GM23338 (cell line): ENCODE measurements around the gene TMPRSS13. TPM values are rescaled to one million over a fixed set of nuclear protein-coding genes. Genes with fewer than 3 reads are reported as not detected.

ENCODE experiments used
- ATAC-seq: fragments of 200-7000 bp; cut with Tn5 transposase; 3 replicates; pipeline ENCODE4 v1.9.1; 2020
- DNase-seq: peaks from one replicate; pipeline ENCODE4 v3.0.0-alpha.2; 2015; ENCODE audit warnings: low spot score
- H2AFZ ChIP-seq: fragments of 200-600 bp; sonication (generic); 2 replicates; pipeline ENCODE4 v1.8.0; 2016; ENCODE audit warnings: antibody characterized with exemption, mild to moderate bottlenecking, moderate library complexity
- H3F3A ChIP-seq: fragments of 200-600 bp; sonication (generic); replicated peaks from 2 replicates; pipeline ENCODE4 v1.8.0; 2017; ENCODE audit warnings: antibody characterized with exemption, mixed run types, low read depth
- H3K27ac ChIP-seq: fragments of 200-600 bp; sonication (generic); 2 replicates; pipeline ENCODE4 v1.6.1; 2016; ENCODE audit warnings: low read depth
- H3K27me3 ChIP-seq: fragments of 200-600 bp; sonication (generic); 2 replicates; pipeline ENCODE4 v1.8.0; 2016; ENCODE audit warnings: mild to moderate bottlenecking, mixed run types, moderate library complexity; ENCODE audit not compliant: insufficient read depth
- H3K36me3 ChIP-seq: fragments of 200-600 bp; sonication (generic); 2 replicates; pipeline ENCODE4 v1.8.0; 2016; ENCODE audit warnings: mild to moderate bottlenecking; ENCODE audit not compliant: insufficient read depth
- H3K4me1 ChIP-seq: fragments of 200-600 bp; sonication (generic); 2 replicates; pipeline ENCODE4 v1.8.0; 2016; ENCODE audit warnings: mild to moderate bottlenecking, moderate library complexity; ENCODE audit not compliant: insufficient read depth
- H3K4me2 ChIP-seq: fragments of 200-600 bp; sonication (generic); 2 replicates; pipeline ENCODE4 v1.7.1; 2017; ENCODE audit warnings: mixed run types
- H3K4me3 ChIP-seq: fragments of 200-600 bp; sonication (generic); 2 replicates; pipeline ENCODE4 v1.6.1; 2016; ENCODE audit warnings: mixed run types
- H3K79me2 ChIP-seq: fragments of 200-600 bp; sonication (generic); replicated peaks from 2 replicates; pipeline ENCODE4 v1.8.0; 2017; ENCODE audit warnings: mild to moderate bottlenecking; ENCODE audit not compliant: insufficient read depth
- H3K9me2 ChIP-seq: fragments of 200-600 bp; sonication (generic); 2 replicates; pipeline ENCODE4 v1.8.0; 2017; ENCODE audit not compliant: insufficient read depth
- H4K20me1 ChIP-seq: fragments of 200-600 bp; sonication (generic); replicated peaks from 2 replicates; pipeline ENCODE4 v1.8.0; 2017; ENCODE audit warnings: mild to moderate bottlenecking; ENCODE audit not compliant: insufficient read depth
- H3K27ac Mint-ChIP-seq: 2 replicates; pipeline ENCODE4 v1.8.0; 2020; ENCODE audit warnings: inconsistent platforms, mild to moderate bottlenecking, moderate library complexity, mixed read lengths
- H3K27me3 Mint-ChIP-seq: 3 replicates; pipeline ENCODE4 v1.8.0; 2022; ENCODE audit warnings: low read depth, mild to moderate bottlenecking, moderate library complexity, mixed read lengths, inconsistent platforms; ENCODE audit not compliant: insufficient read depth, poor library complexity
- H3K36me3 Mint-ChIP-seq: 3 replicates; pipeline ENCODE4 v1.8.0; 2021; ENCODE audit warnings: low read depth, mild to moderate bottlenecking, inconsistent platforms, moderate library complexity, mixed read lengths
- H3K4me1 Mint-ChIP-seq: 3 replicates; pipeline ENCODE4 v1.8.0; 2020; ENCODE audit warnings: mild to moderate bottlenecking, inconsistent platforms, mixed read lengths
- H3K4me3 Mint-ChIP-seq: 3 replicates; pipeline ENCODE4 v1.8.0; 2021; ENCODE audit warnings: moderate library complexity, mild to moderate bottlenecking, inconsistent platforms, mixed read lengths
- H3K9me3 Mint-ChIP-seq: 3 replicates; pipeline ENCODE4 v1.8.0; 2020; ENCODE audit warnings: moderate library complexity, mild to moderate bottlenecking, inconsistent platforms, mixed read lengths
- EZH2 ChIP-seq: fragments of 200-600 bp; sonication (generic); IDR thresholded peaks from one replicate; pipeline ENCODE4 v1.8.0; 2017; ENCODE audit warnings: antibody characterized with exemption, mild to moderate bottlenecking, low read depth; ENCODE audit not compliant: unreplicated experiment
- EZH2phosphoT487 ChIP-seq: fragments of 200-600 bp; sonication (generic); IDR thresholded peaks from one replicate; pipeline ENCODE4 v1.8.1; 2018; ENCODE audit warnings: antibody characterized with exemption; ENCODE audit not compliant: unreplicated experiment
- NANOG ChIP-seq: IDR thresholded peaks from 2 replicates; pipeline ENCODE4 v1.6.1; 2016; ENCODE audit warnings: antibody characterized with exemption, borderline replicate concordance
- POLR2AphosphoS5 ChIP-seq: IDR thresholded peaks from 2 replicates; pipeline ENCODE4 v1.6.1; 2016; ENCODE audit warnings: antibody characterized with exemption, low read depth
- ZNF114 ChIP-seq: fragments of 250-450 bp; sonication (Bioruptor Pico); IDR thresholded peaks from 2 replicates; pipeline ENCODE4 v1.5.0; 2020; ENCODE audit warnings: mild to moderate bottlenecking, moderate library complexity
- ZNF331 ChIP-seq: fragments of 250-450 bp; sonication (Bioruptor Pico); IDR thresholded peaks from 2 replicates; pipeline ENCODE4 v1.5.0; 2020; ENCODE audit warnings: low read depth, mild to moderate bottlenecking, moderate library complexity
- polyA plus RNA-seq: library from polyadenylated mRNA; unstranded; fragments of >200 nt; fragmentation: Nextera tagmentation; extraction: Ambion mirVana; gene quantifications from 2 replicates; pipeline ENCODE4 v1.2.1, GENCODE V29; 2016
- total RNA-seq: library from RNA; depleted of rRNA; stranded (reverse); fragments of >200 nt; shearing (Covaris generic); gene quantifications from 2 replicates; pipeline ENCODE4 v1.2.3, GENCODE V29; 2014
- TF ChIP-seq, protein P1 (sequence below): IDR thresholded peaks from one replicate; pipeline ENCODE4 v1.6.1; 2018; ENCODE audit warnings: antibody characterized with exemption; ENCODE audit not compliant: unreplicated experiment
- TF ChIP-seq, protein P2 (sequence below), 2 experiments: fragments of 200-600 bp in 1 of 2; sonication (generic) in 1 of 2; conservative IDR thresholded peaks; 2 replicates each; pipeline versions ENCODE4 v1.5.1 to v1.6.1; 2016 to 2017; ENCODE audit warnings: antibody characterized with exemption in 2 of 2, low read depth in 2 of 2, mild to moderate bottlenecking in 2 of 2, moderate library complexity in 1 of 2
- TF ChIP-seq, protein P3 (sequence below): fragments of 250-450 bp; sonication (Bioruptor Pico); IDR thresholded peaks from 2 replicates; pipeline ENCODE4 v1.5.0; 2020; ENCODE audit warnings: mild to moderate bottlenecking, moderate library complexity

The TMPRSS13 gene
- total and polyA plus RNA-seq, 2 experiments from 2014 or later: 0.31 TPM; not detected in 1

DNA sequence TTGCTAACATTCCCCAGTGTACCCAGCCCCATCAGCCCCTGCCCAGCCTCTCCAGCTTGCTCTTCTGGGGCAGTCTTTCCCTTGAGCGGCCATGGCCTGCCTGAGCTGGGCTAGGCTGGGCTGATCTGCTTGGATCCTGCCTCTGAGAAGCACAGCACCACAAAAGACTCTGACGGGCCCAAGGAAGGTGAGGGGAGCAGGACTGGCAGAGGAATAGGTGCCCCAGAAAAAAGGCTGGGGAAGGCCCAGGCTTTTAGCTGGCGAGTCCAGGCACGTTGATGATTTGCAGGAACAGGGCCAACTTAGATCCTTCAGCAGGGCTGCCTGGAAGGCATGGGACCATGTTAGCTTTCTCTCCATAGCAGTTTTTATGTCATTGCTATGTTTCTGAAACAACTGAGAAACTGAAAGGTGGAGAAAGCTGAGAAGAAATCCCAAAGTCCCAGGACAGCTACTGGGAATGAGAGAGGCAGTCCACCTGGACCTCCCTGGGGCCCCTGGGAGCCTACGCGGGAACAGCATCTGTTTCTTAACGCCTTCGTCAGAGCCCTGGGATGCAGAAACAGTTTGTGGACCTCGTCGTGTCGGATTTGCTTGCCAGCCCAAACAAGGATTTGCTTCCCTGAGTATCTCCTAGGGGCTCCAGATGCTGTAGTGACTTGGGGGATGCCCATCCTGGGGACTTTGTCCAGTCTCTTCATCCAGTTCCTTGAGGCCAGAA is 28.3 kb downstream of the TMPRSS13 start:
- Histone ChIP-seq H3K4me3 (no peak overlapping the region), H3K4me2 (no peak overlapping the region), H3K27ac (no peak overlapping the region), H3F3A (no peaks in the 10 kb centered on the region), H2AFZ (no peak overlapping the region), H4K20me1 (no peaks in the 10 kb centered on the region), H3K36me3 (no peaks in the 10 kb centered on the region), H3K9me2 (peaks cover 5% of the 10 kb centered on the region; the same call in 1 of the 2 replicates), H3K27me3 (no peaks in the 10 kb centered on the region), H3K4me1 (no peaks in the 10 kb centered on the region), H3K79me2 (no peaks in the 10 kb centered on the region)
- Mint-ChIP-seq H3K27me3 (peaks cover 7% of the 10 kb centered on the region), H3K4me3 (no peak overlapping the region), H3K4me1 (no peaks in the 10 kb centered on the region), H3K36me3 (no peaks in the 10 kb centered on the region), H3K9me3 (no peaks in the 10 kb centered on the region), H3K27ac (no peak overlapping the region)
- ATAC-seq: no peak
- TF ChIP-seq, protein P1, sequence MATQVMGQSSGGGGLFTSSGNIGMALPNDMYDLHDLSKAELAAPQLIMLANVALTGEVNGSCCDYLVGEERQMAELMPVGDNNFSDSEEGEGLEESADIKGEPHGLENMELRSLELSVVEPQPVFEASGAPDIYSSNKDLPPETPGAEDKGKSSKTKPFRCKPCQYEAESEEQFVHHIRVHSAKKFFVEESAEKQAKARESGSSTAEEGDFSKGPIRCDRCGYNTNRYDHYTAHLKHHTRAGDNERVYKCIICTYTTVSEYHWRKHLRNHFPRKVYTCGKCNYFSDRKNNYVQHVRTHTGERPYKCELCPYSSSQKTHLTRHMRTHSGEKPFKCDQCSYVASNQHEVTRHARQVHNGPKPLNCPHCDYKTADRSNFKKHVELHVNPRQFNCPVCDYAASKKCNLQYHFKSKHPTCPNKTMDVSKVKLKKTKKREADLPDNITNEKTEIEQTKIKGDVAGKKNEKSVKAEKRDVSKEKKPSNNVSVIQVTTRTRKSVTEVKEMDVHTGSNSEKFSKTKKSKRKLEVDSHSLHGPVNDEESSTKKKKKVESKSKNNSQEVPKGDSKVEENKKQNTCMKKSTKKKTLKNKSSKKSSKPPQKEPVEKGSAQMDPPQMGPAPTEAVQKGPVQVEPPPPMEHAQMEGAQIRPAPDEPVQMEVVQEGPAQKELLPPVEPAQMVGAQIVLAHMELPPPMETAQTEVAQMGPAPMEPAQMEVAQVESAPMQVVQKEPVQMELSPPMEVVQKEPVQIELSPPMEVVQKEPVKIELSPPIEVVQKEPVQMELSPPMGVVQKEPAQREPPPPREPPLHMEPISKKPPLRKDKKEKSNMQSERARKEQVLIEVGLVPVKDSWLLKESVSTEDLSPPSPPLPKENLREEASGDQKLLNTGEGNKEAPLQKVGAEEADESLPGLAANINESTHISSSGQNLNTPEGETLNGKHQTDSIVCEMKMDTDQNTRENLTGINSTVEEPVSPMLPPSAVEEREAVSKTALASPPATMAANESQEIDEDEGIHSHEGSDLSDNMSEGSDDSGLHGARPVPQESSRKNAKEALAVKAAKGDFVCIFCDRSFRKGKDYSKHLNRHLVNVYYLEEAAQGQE: no peak
- TF ChIP-seq POLR2AphosphoS5 (no peak), NANOG (no peak)
- DNase-seq: no peak

- H3K9me2 ChIP-seq: peaks cover 5% of the 10 kb centered on the region; the same call in 1 of the 2 replicates
- H3K36me3 ChIP-seq: no peaks in the 10 kb centered on the region
- no peaks in the 10 kb centered on the region for H3K27me3 ChIP-seq
- H3K27me3 Mint-ChIP-seq: peaks cover 7% of the 10 kb centered on the region
- H3K4me3 Mint-ChIP-seq: no peak overlapping the region
- no peaks in the 10 kb centered on the region for H3K4me1 Mint-ChIP-seq
- H3F3A ChIP-seq: no peaks in the 10 kb centered on the region
- no peak overlapping the region for H2AFZ ChIP-seq
- ATAC-seq: no peak
- no peaks in the 10 kb centered on the region for H3K9me3 Mint-ChIP-seq
- no peaks in the 10 kb centered on the region for H4K20me1 ChIP-seq
- no peak overlapping the region for H3K4me3 ChIP-seq
- no peaks in the 10 kb centered on the region for H3K36me3 Mint-ChIP-seq
- H3K79me2 ChIP-seq: no peaks in the 10 kb centered on the region
- H3K27ac Mint-ChIP-seq: no peak overlapping the region
- H3K27ac ChIP-seq: no peak overlapping the region
- H3K4me1 ChIP-seq: no peaks in the 10 kb centered on the region
- no peak for DNase-seq
- H3K4me2 ChIP-seq: no peak overlapping the region
- no peak for TF ChIP-seq EZH2phosphoT487
- TF ChIP-seq, protein P2, sequence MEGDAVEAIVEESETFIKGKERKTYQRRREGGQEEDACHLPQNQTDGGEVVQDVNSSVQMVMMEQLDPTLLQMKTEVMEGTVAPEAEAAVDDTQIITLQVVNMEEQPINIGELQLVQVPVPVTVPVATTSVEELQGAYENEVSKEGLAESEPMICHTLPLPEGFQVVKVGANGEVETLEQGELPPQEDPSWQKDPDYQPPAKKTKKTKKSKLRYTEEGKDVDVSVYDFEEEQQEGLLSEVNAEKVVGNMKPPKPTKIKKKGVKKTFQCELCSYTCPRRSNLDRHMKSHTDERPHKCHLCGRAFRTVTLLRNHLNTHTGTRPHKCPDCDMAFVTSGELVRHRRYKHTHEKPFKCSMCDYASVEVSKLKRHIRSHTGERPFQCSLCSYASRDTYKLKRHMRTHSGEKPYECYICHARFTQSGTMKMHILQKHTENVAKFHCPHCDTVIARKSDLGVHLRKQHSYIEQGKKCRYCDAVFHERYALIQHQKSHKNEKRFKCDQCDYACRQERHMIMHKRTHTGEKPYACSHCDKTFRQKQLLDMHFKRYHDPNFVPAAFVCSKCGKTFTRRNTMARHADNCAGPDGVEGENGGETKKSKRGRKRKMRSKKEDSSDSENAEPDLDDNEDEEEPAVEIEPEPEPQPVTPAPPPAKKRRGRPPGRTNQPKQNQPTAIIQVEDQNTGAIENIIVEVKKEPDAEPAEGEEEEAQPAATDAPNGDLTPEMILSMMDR (conservative IDR thresholded peaks at IDR 0.05; ENCODE audit: low read depth in 2 of 2): no peak
- no peak for TF ChIP-seq ZNF114 (CRISPR knock-in tag)
- no peak for TF ChIP-seq POLR2AphosphoS5
- TF ChIP-seq, protein P3, sequence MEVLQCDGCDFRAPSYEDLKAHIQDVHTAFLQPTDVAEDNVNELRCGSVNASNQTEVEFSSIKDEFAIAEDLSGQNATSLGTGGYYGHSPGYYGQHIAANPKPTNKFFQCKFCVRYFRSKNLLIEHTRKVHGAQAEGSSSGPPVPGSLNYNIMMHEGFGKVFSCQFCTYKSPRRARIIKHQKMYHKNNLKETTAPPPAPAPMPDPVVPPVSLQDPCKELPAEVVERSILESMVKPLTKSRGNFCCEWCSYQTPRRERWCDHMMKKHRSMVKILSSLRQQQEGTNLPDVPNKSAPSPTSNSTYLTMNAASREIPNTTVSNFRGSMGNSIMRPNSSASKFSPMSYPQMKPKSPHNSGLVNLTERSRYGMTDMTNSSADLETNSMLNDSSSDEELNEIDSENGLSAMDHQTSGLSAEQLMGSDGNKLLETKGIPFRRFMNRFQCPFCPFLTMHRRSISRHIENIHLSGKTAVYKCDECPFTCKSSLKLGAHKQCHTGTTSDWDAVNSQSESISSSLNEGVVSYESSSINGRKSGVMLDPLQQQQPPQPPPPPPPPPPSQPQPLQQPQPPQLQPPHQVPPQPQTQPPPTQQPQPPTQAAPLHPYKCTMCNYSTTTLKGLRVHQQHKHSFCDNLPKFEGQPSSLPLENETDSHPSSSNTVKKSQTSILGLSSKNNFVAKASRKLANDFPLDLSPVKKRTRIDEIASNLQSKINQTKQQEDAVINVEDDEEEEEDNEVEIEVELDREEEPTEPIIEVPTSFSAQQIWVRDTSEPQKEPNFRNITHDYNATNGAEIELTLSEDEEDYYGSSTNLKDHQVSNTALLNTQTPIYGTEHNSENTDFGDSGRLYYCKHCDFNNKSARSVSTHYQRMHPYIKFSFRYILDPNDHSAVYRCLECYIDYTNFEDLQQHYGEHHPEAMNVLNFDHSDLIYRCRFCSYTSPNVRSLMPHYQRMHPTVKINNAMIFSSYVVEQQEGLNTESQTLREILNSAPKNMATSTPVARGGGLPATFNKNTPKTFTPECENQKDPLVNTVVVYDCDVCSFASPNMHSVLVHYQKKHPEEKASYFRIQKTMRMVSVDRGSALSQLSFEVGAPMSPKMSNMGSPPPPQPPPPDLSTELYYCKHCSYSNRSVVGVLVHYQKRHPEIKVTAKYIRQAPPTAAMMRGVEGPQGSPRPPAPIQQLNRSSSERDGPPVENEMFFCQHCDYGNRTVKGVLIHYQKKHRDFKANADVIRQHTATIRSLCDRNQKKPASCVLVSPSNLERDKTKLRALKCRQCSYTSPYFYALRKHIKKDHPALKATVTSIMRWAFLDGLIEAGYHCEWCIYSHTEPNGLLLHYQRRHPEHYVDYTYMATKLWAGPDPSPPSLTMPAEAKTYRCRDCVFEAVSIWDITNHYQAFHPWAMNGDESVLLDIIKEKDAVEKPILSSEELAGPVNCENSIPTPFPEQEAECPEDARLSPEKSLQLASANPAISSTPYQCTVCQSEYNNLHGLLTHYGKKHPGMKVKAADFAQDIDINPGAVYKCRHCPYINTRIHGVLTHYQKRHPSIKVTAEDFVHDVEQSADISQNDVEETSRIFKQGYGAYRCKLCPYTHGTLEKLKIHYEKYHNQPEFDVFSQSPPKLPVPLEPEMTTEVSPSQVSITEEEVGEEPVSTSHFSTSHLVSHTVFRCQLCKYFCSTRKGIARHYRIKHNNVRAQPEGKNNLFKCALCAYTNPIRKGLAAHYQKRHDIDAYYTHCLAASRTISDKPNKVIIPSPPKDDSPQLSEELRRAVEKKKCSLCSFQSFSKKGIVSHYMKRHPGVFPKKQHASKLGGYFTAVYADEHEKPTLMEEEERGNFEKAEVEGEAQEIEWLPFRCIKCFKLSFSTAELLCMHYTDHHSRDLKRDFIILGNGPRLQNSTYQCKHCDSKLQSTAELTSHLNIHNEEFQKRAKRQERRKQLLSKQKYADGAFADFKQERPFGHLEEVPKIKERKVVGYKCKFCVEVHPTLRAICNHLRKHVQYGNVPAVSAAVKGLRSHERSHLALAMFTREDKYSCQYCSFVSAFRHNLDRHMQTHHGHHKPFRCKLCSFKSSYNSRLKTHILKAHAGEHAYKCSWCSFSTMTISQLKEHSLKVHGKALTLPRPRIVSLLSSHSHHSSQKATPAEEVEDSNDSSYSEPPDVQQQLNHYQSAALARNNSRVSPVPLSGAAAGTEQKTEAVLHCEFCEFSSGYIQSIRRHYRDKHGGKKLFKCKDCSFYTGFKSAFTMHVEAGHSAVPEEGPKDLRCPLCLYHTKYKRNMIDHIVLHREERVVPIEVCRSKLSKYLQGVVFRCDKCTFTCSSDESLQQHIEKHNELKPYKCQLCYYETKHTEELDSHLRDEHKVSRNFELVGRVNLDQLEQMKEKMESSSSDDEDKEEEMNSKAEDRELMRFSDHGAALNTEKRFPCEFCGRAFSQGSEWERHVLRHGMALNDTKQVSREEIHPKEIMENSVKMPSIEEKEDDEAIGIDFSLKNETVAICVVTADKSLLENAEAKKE: no peak
- TF ChIP-seq NANOG: no peak
- no peak for TF ChIP-seq ZNF331 (CRISPR knock-in tag)
- no peak for TF ChIP-seq EZH2
Measured at GRCh38 chr11:117900121-117900648, 29.0 kb downstream of the TMPRSS13 start.
